ENCODE results near the gene ZNF408.
A peak's percentile ranks its signal among the peaks of the same experiment; 100 is the strongest.

ZNF408 gene

GRCh38 chr11:46676436-46677158, 24.2 kb upstream of the ZNF408 start:
- peak; percentile 53 for DNase-seq

- DNase-seq = no peak
Measured at GRCh38 chr11:46677169-46677568, 23.7 kb upstream of the ZNF408 start.

- no peak for DNase-seq
Measured at GRCh38 chr11:46677991-46678740, 22.7 kb upstream of the ZNF408 start.

- no peak for DNase-seq
Measured at GRCh38 chr11:46678741-46679130, 22.1 kb upstream of the ZNF408 start.

- no peak for DNase-seq
Measured at GRCh38 chr11:46679241-46680163, 21.3 kb upstream of the ZNF408 start.

GRCh38 chr11:46680164-46680760, 20.6 kb upstream of the ZNF408 start:
- DNase-seq = no peak

GRCh38 chr11:46680815-46681214, 20.0 kb upstream of the ZNF408 start:
- DNase-seq = no peak

- no peak for DNase-seq
Measured at GRCh38 chr11:46681814-46682213, 19.0 kb upstream of the ZNF408 start.

GRCh38 chr11:46682773-46683752, 17.8 kb upstream of the ZNF408 start:
- DNase-seq = no peak

GRCh38 chr11:46684367-46684766, 16.5 kb upstream of the ZNF408 start:
- no peak for DNase-seq

- no peak for DNase-seq
Measured at GRCh38 chr11:46686886-46687795, 13.7 kb upstream of the ZNF408 start.

- DNase-seq = no peak
Measured at GRCh38 chr11:46690702-46691101, 10.1 kb upstream of the ZNF408 start.

- no peak for DNase-seq
Measured at GRCh38 chr11:46692450-46692849, 8.4 kb upstream of the ZNF408 start.

GRCh38 chr11:46693597-46694012, 7.2 kb upstream of the ZNF408 start:
- no peak for DNase-seq

GRCh38 chr11:46694072-46694471, 6.8 kb upstream of the ZNF408 start:
- DNase-seq = no peak

GRCh38 chr11:46694607-46695006, 6.2 kb upstream of the ZNF408 start:
- DNase-seq = no peak

- no peak for DNase-seq
Measured at GRCh38 chr11:46695345-46696211, 5.3 kb upstream of the ZNF408 start.

GRCh38 chr11:46696212-46696558, 4.6 kb upstream of the ZNF408 start:
- no peak for DNase-seq

- no peak for DNase-seq
Measured at GRCh38 chr11:46697303-46697702, 3.5 kb upstream of the ZNF408 start.

- no peak for DNase-seq
Measured at GRCh38 chr11:46697723-46698122, 3.1 kb upstream of the ZNF408 start.
